GM19239 (cell line): ENCODE measurements around the gene FGF21.
"Not testable (repeated sequence)": the region's sequence is repeated elsewhere in the genome, so short reads cannot be mapped to it uniquely, and the experiment has no call there.

Experiments used
- DNase-seq: peaks from one replicate; pipeline ENCODE4 v3.0.0; 2011; ENCODE audit warnings: low spot score; ENCODE audit not compliant: insufficient read length
- FAIRE-seq: peaks from 2 replicates; lab custom pipeline; 2011; peaks lifted over from hg19 to GRCh38; lab: Jason Lieb, UNC

FGF21 gene

GRCh38 chr19:48755084-48755641, at the start of gene FGF21:
Gene FGF21 (plus strand): TSS chr19:48755524. CDS start chr19:48756237, 713 bp downstream.
- FAIRE-seq (no peak), DNase-seq (no peak)

- no peak for DNase-seq
- FAIRE-seq = no peak
Observed at GRCh38 chr19:48708471-48708870, 46.9 kb upstream of the FGF21 start.

- DNase-seq (no peak), FAIRE-seq (no peak)
Observed at GRCh38 chr19:48711106-48711662, 44.1 kb upstream of the FGF21 start.

GRCh38 chr19:48713041-48713863, 42.1 kb upstream of the FGF21 start:
- DNase-seq (no peak), FAIRE-seq (no peak)

- peak; percentile 99 for DNase-seq
- peak; percentile 99 for FAIRE-seq
Observed at GRCh38 chr19:48713864-48714755, 41.2 kb upstream of the FGF21 start.

- DNase-seq = no peak
- peak; percentile 45 for FAIRE-seq
Observed at GRCh38 chr19:48714759-48715675, 40.3 kb upstream of the FGF21 start.

GRCh38 chr19:48715681-48716171, 39.6 kb upstream of the FGF21 start:
- no peak for DNase-seq
- FAIRE-seq = no peak

GRCh38 chr19:48716562-48717291, 38.6 kb upstream of the FGF21 start:
- FAIRE-seq (no peak), DNase-seq (no peak)

GRCh38 chr19:48718106-48718505, 37.2 kb upstream of the FGF21 start:
- FAIRE-seq, DNase-seq: not testable (repeated sequence)

- FAIRE-seq (no peak), DNase-seq (no peak)
Observed at GRCh38 chr19:48718711-48719231, 36.6 kb upstream of the FGF21 start.

- FAIRE-seq = no peak
- DNase-seq = no peak
Observed at GRCh38 chr19:48719263-48720171, 35.8 kb upstream of the FGF21 start, which contains the start of gene MAMSTR. Gene MAMSTR (minus strand): TSS chr19:48719725. CDS start chr19:48719031, 694 bp downstream.

GRCh38 chr19:48720251-48720612, 35.1 kb upstream of the FGF21 start:
- DNase-seq = no peak
- FAIRE-seq = no peak

GRCh38 chr19:48720613-48721296, 34.6 kb upstream of the FGF21 start:
- FAIRE-seq = peak; percentile 99
- peak; percentile 96 for DNase-seq

GRCh38 chr19:48722196-48722708, 33.1 kb upstream of the FGF21 start:
- FAIRE-seq = no peak
- DNase-seq = no peak

- FAIRE-seq (peak; percentile 45), DNase-seq (no peak)
Observed at GRCh38 chr19:48724796-48725753, 30.2 kb upstream of the FGF21 start.
